ENCODE measurements around the gene PTGR3. TPM values are rescaled to one million over a fixed set of nuclear protein-coding genes. Genes with fewer than 3 reads are reported as not detected.
"Not testable (repeated sequence)": the region's sequence is repeated elsewhere in the genome, so short reads cannot be mapped to it uniquely, and the experiment has no call there.

PTGR3 gene
- total RNA-seq, 2 donors from 2014 or later, result 42.9 to 54.6 TPM

GRCh38 chr18:75207310-75208154 lies 1.4 kb downstream of the PTGR3 start:
- peak; percentile 8 for ATAC-seq
- intact Hi-C loops (cut with DNase I, micrococcal nuclease), result no loop called here

GRCh38 chr18:75206452-75207309 lies 2.3 kb downstream of the PTGR3 start:
- no peak for ATAC-seq
- DNase-seq, result no peak
- intact Hi-C loops (cut with DNase I, micrococcal nuclease), result no loop called here

More at GRCh38 chr18:75207310-75208154, 1.4 kb downstream of the PTGR3 start:
- DNase-seq, result peak in 1 of 2 donors; percentile 44

- intact Hi-C loops (cut with DNase I, micrococcal nuclease), result no loop called here
- DNase-seq (no peak), ATAC-seq (no peak)
These were observed 3.3 kb downstream of the PTGR3 start for GRCh38 chr18:75205514-75206132.

- peak; percentile 28 for ATAC-seq
- intact Hi-C loops (cut with DNase I, micrococcal nuclease), result no loop called here
These were observed 4.0 kb downstream of the PTGR3 start for GRCh38 chr18:75204732-75205513.

GRCh38 chr18:75204269-75204731 lies 4.6 kb downstream of the PTGR3 start:
- peak in 1 of 2 donors; percentile 29 for DNase-seq
- ATAC-seq, result peak; percentile 1
- intact Hi-C loops (cut with DNase I, micrococcal nuclease), result no loop called here

More at GRCh38 chr18:75204732-75205513, 4.0 kb downstream of the PTGR3 start:
- peak in 1 of 2 donors; percentile 60 for DNase-seq

- ATAC-seq, result no peak
- peak in 1 of 2 donors; percentile 31 for DNase-seq
- intact Hi-C loops (cut with DNase I, micrococcal nuclease), result no loop called here
These were observed 5.3 kb downstream of the PTGR3 start for GRCh38 chr18:75203416-75204268.

GRCh38 chr18:75202696-75203365 lies 6.1 kb downstream of the PTGR3 start:
- intact Hi-C loops (cut with DNase I, micrococcal nuclease), result no loop called here
- ATAC-seq (no peak), DNase-seq (no peak)

GRCh38 chr18:75201282-75202270 lies 7.4 kb downstream of the PTGR3 start:
- DNase-seq (no peak), ATAC-seq (peak; percentile 71)
- intact Hi-C loops (cut with DNase I, micrococcal nuclease), result no loop called here

- ATAC-seq, result no peak
- no peak for DNase-seq
- intact Hi-C loops (cut with DNase I, micrococcal nuclease), result no loop called here
These were observed 8.2 kb downstream of the PTGR3 start for GRCh38 chr18:75200605-75201280.

GRCh38 chr18:75200071-75200470 lies 8.9 kb downstream of the PTGR3 start:
- no peak for DNase-seq

GRCh38 chr18:75199327-75199726 lies 9.6 kb downstream of the PTGR3 start:
- no peak for DNase-seq
- no peak for ATAC-seq
- intact Hi-C loops (cut with DNase I, micrococcal nuclease), result no loop called here

More at GRCh38 chr18:75200071-75200470, 8.9 kb downstream of the PTGR3 start:
- no peak for ATAC-seq
- intact Hi-C loops (cut with DNase I, micrococcal nuclease), result no loop called here

GRCh38 chr18:75198036-75198435 lies 10.9 kb downstream of the PTGR3 start:
- intact Hi-C loops (cut with DNase I, micrococcal nuclease), result no loop called here
- ATAC-seq, result no peak
- DNase-seq, result no peak

GRCh38 chr18:75192899-75193298 lies 16.0 kb downstream of the PTGR3 start:
- intact Hi-C loops (cut with DNase I, micrococcal nuclease), result no loop called here
- DNase-seq, result no peak

GRCh38 chr18:75189696-75190095 lies 19.2 kb downstream of the PTGR3 start:
- ATAC-seq (no peak), DNase-seq (no peak)
- intact Hi-C loops (cut with DNase I, micrococcal nuclease), result no loop called here

More at GRCh38 chr18:75192899-75193298, 16.0 kb downstream of the PTGR3 start:
- peak; percentile 12 for ATAC-seq

- intact Hi-C loops (cut with DNase I, micrococcal nuclease); ATAC-seq; DNase-seq: not testable (repeated sequence)
These were observed 21.2 kb downstream of the PTGR3 start for GRCh38 chr18:75187702-75188101.
